T-helper 1 cell treated with Interleukin-12 subunit alpha and Interleukin-12 subunit beta and Interleukin-4 antibody, amounts not matched to agents 30 ng/mL and 1 ng/mL, for 36 hours (primary cell): ENCODE data around the gene SLC2A8. TPM values are rescaled to one million over a fixed set of nuclear protein-coding genes. Genes with fewer than 3 reads are reported as not detected.

Source experiments
- intact Hi-C: fragments of 100-400 bp; cut with micrococcal nuclease; formaldehyde crosslinking; loops from one replicate; pipeline ENCODE4 v1.15.1; 2024
- total RNA-seq: library from RNA; stranded (reverse); gene quantifications from 2 replicates; pipeline ENCODE4 v1.2.3, GENCODE V29; 2022

Gene SLC2A8
- total RNA-seq, 1 donor from 2014 or later: 7.1 TPM

GRCh38 chr9:127423934-127424675 lies 27.1 kb downstream of the SLC2A8 start, which contains the start of gene ZNF79:
ZNF79 (plus strand) TSS chr9:127424382; CDS start chr9:127424788, 406 bp downstream.
- intact Hi-C loops: loop anchor here (1.0 kb wide), 7 partner anchors 27 to 643 kb away; partner anchors contain the start of genes LRSAM1, NAIF1 and RPL12

GRCh38 chr9:127424676-127424999 lies 27.7 kb downstream of the SLC2A8 start:
- intact Hi-C loops: loop anchor here (1.0 kb wide), 7 partner anchors 27 to 643 kb away; partner anchors contain the start of genes LRSAM1, NAIF1 and RPL12

- intact Hi-C loops: no loop called here
Measured at GRCh38 chr9:127426756-127427155, 29.8 kb downstream of the SLC2A8 start.

- intact Hi-C loops: no loop called here
Measured at GRCh38 chr9:127428348-127428747, 31.4 kb downstream of the SLC2A8 start.

- intact Hi-C loops: no loop called here
Measured at GRCh38 chr9:127430415-127430814, 33.4 kb downstream of the SLC2A8 start.

GRCh38 chr9:127437497-127438264 lies 40.7 kb downstream of the SLC2A8 start:
- intact Hi-C loops: no loop called here

GRCh38 chr9:127438394-127438793 lies 41.4 kb downstream of the SLC2A8 start:
- intact Hi-C loops: no loop called here

- intact Hi-C loops: no loop called here
Measured at GRCh38 chr9:127444283-127444920, 47.4 kb downstream of the SLC2A8 start.

- intact Hi-C loops: no loop called here
Measured at GRCh38 chr9:127444921-127445850, 48.2 kb downstream of the SLC2A8 start.

- intact Hi-C loops: no loop called here
Measured at GRCh38 chr9:127445851-127446712, 49.1 kb downstream of the SLC2A8 start.

- intact Hi-C loops: no loop called here
Measured at GRCh38 chr9:127446713-127447415, 49.9 kb downstream of the SLC2A8 start.

- intact Hi-C loops: no loop called here
Measured at GRCh38 chr9:127447416-127448111, 50.6 kb downstream of the SLC2A8 start.

- intact Hi-C loops: no loop called here
Measured at GRCh38 chr9:127448112-127448805, 51.3 kb downstream of the SLC2A8 start.

- intact Hi-C loops: no loop called here
Measured at GRCh38 chr9:127449332-127449966, 52.5 kb downstream of the SLC2A8 start.

- intact Hi-C loops: loop anchor here (2.0 to 5.0 kb wide), 7 partner anchors 62 to 677 kb away; partner anchors contain the start of genes PTGES2 and STXBP1
Measured at GRCh38 chr9:127450243-127450760, 53.3 kb downstream of the SLC2A8 start.

GRCh38 chr9:127450830-127451607 lies 54.0 kb downstream of the SLC2A8 start, which contains the start of the genes LRSAM1 and RPL12:
LRSAM1 (plus strand) TSS chr9:127451510; CDS start chr9:127454528, 3,018 bp downstream.
RPL12 (minus strand) TSS chr9:127451406; CDS start chr9:127451317, 89 bp downstream.
- intact Hi-C loops: loop anchor here (1.0 to 5.0 kb wide), 14 partner anchors 27 to 676 kb away; partner anchors contain the start of genes PTGES2, PTRH1, STXBP1 and TOR2A
